HepG2 (cell line): ENCODE measurements around the gene RNF10. TPM values are rescaled to one million over a fixed set of nuclear protein-coding genes. Genes with fewer than 3 reads are reported as not detected.

Experiments
- ARNT ChIP-seq: fragments of 450-650 bp; IDR thresholded peaks from 2 replicates; pipeline ENCODE4 v1.6.1; 2017
- CHD2 ChIP-seq: IDR thresholded peaks from 2 replicates; pipeline ENCODE4 v1.6.1; 2011; ENCODE audit warnings: low read depth, low read length, improper control_type of control experiment
- CTCF ChIP-seq: sonication (generic); formaldehyde crosslinking; IDR thresholded peaks from 2 replicates; pipeline ENCODE4 v1.5.0; 2020; ENCODE audit warnings: mild to moderate bottlenecking, missing genetic modification reagents, moderate library complexity
- HNF1B ChIP-seq: sonication (generic); formaldehyde crosslinking; IDR thresholded peaks from 2 replicates; pipeline ENCODE4 v1.5.1; 2020; ENCODE audit warnings: mild to moderate bottlenecking, moderate library complexity, missing genetic modification reagents
- NFATC3 ChIP-seq: sonication (generic); formaldehyde crosslinking; IDR thresholded peaks from 2 replicates; pipeline ENCODE4 v1.5.1; 2020; ENCODE audit warnings: mild to moderate bottlenecking, missing genetic modification reagents
- NFKB2 ChIP-seq: sonication (generic); formaldehyde crosslinking; IDR thresholded peaks from 2 replicates; pipeline ENCODE4 v1.4.0; 2020; ENCODE audit warnings: missing genetic modification reagents, borderline replicate concordance
- PHB2 ChIP-seq: fragments of 450-650 bp; IDR thresholded peaks from 2 replicates; pipeline ENCODE4 v1.6.1; 2018; ENCODE audit not compliant: partially characterized antibody
- RBFOX2 ChIP-seq: fragments of 200-400 bp; formaldehyde crosslinking; IDR thresholded peaks from 2 replicates; pipeline ENCODE4 v1.6.1; 2017; ENCODE audit warnings: low read depth, mild to moderate bottlenecking, low read length
- THAP7 ChIP-seq: sonication (generic); formaldehyde crosslinking; IDR thresholded peaks from 2 replicates; pipeline ENCODE4 v1.8.1; 2023; ENCODE audit warnings: mild to moderate bottlenecking, missing genetic modification reagents
- ZNF281 ChIP-seq: sonication (generic); formaldehyde crosslinking; IDR thresholded peaks from 2 replicates; pipeline ENCODE4 v1.4.0; 2020; ENCODE audit warnings: missing genetic modification reagents, borderline replicate concordance
- ZNF501 ChIP-seq: sonication (generic); formaldehyde crosslinking; IDR thresholded peaks from 2 replicates; pipeline ENCODE4 v1.5.1; 2020; ENCODE audit warnings: mild to moderate bottlenecking, moderate library complexity, missing genetic modification reagents
- ZNF841 ChIP-seq: sonication (generic); formaldehyde crosslinking; IDR thresholded peaks from 2 replicates; pipeline ENCODE4 v1.8.1; 2023; ENCODE audit warnings: missing genetic modification reagents, borderline replicate concordance
- polyA plus RNA-seq, 8 experiments: library from polyadenylated mRNA; depleted of rRNA in 3 of 8; stranded (reverse) in 7 of 8; unstranded in 1 of 8; fragments of >200 nt; fragmentation: Illumina TruSeq in 4 of 8; extraction: Trizol in 4 of 8; gene quantifications; 2 replicates each; pipeline versions ENCODE4 v1.2.1 to v1.2.3, GENCODE V29; 2011 to 2016; ENCODE audit warnings: low read depth in 4 of 8, missing spikeins in 1 of 8, mixed read lengths in 1 of 8; ENCODE audit not compliant: insufficient read depth in 1 of 8
- total RNA-seq, 5 experiments: library from RNA; depleted of rRNA; stranded (reverse); fragments of >200 nt; fragmentation: Illumina TruSeq; extraction: Trizol; gene quantifications; 2 replicates each; pipeline ENCODE4 v1.2.3, GENCODE V29; 2016; ENCODE audit warnings: low read depth in 1 of 5
- TF ChIP-seq, protein P1 (sequence below): fragments of 450-650 bp; IDR thresholded peaks from 2 replicates; pipeline ENCODE4 v1.6.1; 2016
- TF ChIP-seq, protein P2 (sequence below): sonication (generic); formaldehyde crosslinking; IDR thresholded peaks from 2 replicates; pipeline ENCODE4 v1.4.0; 2020; ENCODE audit warnings: low read depth, mild to moderate bottlenecking, missing genetic modification reagents
- TF ChIP-seq, protein P3 (sequence below): sonication (generic); formaldehyde crosslinking; IDR thresholded peaks from 2 replicates; pipeline ENCODE4 v1.5.0; 2020; ENCODE audit warnings: missing genetic modification reagents

Gene RNF10
- total and polyA plus RNA-seq, 2 of the 13 experiments (the other 11 are each of a cell fraction or from before 2014, with no cell fraction given): 62.5 to 88.0 TPM

DNA sequence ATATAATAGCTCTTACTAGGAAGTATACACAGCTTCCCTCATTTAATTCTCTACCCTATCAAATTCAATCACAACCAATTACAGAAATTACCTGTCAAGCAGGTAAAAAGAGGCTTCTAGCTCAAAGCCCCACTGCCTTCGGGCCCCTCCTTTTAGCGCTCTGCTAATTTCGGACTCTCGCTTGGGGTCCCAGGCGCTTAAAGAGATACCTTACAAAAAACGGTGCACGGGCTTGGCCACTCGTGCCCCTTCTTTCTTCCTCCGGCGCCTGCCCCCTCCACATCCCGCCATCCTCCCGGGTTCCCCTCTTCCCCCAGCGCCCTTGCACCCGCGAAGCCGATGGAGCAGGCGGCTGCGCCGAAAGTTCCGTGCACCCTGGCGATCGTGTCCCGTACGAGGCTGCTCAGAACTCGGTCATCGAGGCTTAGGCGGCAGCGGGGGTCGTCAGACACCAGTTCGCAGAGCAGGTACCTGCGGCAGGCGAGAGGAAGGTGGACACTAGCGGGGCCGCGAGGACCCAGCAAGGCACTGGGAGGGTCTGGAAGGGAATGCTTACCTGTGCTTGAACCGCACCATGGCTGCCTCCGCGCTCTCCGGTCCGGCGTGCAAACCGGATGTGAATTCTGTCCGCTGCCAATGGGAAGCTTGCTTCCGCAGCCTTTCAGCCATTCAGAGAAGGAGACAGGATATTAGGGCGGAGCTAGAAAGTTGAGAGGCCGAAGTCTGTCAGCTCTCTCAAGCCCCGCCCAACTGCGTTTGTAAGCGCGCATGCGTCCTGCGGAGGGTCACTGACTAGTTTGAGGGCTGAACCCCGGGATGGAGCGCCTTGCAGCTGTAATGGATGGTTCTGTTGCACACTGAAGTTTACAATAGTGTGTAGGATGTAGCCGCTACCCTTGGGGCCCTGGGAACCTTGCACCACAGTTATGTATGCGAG lies 46.9 kb downstream of the RNF10 start, which contains the start of gene POP5 (continued):
- peak; percentile 70 for TF ChIP-seq HNF1B (CRISPR knock-in tag)
- TF ChIP-seq CTCF (CRISPR knock-in tag): peak; percentile 7; the same call in 1 of the 2 replicates
- peak; percentile 76 for TF ChIP-seq RBFOX2
- TF ChIP-seq, protein P1, sequence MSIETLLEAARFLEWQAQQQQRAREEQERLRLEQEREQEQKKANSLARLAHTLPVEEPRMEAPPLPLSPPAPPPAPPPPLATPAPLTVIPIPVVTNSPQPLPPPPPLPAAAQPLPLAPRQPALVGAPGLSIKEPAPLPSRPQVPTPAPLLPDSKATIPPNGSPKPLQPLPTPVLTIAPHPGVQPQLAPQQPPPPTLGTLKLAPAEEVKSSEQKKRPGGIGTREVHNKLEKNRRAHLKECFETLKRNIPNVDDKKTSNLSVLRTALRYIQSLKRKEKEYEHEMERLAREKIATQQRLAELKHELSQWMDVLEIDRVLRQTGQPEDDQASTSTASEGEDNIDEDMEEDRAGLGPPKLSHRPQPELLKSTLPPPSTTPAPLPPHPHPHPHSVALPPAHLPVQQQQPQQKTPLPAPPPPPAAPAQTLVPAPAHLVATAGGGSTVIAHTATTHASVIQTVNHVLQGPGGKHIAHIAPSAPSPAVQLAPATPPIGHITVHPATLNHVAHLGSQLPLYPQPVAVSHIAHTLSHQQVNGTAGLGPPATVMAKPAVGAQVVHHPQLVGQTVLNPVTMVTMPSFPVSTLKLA: 0 out of 2 replicates have a peak, but pooled peaks have one; percentile 12
- TF ChIP-seq CHD2: no peak
- TF ChIP-seq ZNF841 (CRISPR knock-in tag): no peak
- TF ChIP-seq NFATC3: no peak
- TF ChIP-seq THAP7 (CRISPR knock-in tag): peak; percentile 86; the same call in 1 of the 2 replicates
- TF ChIP-seq, protein P2, sequence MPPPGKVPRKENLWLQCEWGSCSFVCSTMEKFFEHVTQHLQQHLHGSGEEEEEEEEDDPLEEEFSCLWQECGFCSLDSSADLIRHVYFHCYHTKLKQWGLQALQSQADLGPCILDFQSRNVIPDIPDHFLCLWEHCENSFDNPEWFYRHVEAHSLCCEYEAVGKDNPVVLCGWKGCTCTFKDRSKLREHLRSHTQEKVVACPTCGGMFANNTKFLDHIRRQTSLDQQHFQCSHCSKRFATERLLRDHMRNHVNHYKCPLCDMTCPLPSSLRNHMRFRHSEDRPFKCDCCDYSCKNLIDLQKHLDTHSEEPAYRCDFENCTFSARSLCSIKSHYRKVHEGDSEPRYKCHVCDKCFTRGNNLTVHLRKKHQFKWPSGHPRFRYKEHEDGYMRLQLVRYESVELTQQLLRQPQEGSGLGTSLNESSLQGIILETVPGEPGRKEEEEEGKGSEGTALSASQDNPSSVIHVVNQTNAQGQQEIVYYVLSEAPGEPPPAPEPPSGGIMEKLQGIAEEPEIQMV (CRISPR knock-in tag): peak; percentile 64; the same call in 1 of the 2 replicates
- TF ChIP-seq, protein P3, sequence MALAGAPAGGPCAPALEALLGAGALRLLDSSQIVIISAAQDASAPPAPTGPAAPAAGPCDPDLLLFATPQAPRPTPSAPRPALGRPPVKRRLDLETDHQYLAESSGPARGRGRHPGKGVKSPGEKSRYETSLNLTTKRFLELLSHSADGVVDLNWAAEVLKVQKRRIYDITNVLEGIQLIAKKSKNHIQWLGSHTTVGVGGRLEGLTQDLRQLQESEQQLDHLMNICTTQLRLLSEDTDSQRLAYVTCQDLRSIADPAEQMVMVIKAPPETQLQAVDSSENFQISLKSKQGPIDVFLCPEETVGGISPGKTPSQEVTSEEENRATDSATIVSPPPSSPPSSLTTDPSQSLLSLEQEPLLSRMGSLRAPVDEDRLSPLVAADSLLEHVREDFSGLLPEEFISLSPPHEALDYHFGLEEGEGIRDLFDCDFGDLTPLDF: no peak
- TF ChIP-seq NFKB2 (CRISPR knock-in tag): peak; percentile 63; the same call in 1 of the 2 replicates
- TF ChIP-seq ZNF281 (CRISPR knock-in tag): peak; percentile 18; the same call in 1 of the 2 replicates
- no peak for TF ChIP-seq PHB2
- TF ChIP-seq ZNF501: peak; percentile 98
- no peak for TF ChIP-seq ARNT
